Measurements from ENCODE around the gene TSSK3.
A peak's percentile ranks its signal among the peaks of the same experiment; 100 is the strongest.

TSSK3 gene

DNA sequence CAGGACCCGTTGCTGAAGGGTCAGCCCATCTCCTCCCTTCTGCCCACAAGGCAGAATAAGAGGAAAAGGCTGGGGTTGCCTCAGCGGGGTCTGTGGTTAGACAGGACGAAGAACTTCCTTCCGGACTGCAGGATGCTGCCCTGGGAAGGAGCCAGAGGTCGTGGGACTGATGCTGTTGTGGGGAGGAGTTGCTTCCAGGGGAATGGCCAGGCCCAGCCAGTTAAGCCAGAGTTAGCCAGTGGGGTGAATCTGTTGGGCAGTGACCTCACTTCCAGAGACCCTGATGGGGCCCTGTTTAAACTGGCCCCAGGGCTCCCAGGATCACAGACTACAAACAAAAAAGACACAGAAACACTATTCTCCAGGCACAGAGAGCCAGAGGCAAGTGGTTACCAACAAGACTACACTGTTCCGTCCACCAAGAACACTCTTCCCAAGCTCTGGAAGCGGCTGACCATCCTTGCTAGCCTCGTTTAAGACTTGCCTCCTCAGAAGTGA is 13.1 kb upstream of the TSSK3 start:
- DNase-seq (no peak), ATAC-seq (ENCODE audit: insufficient read depth, low read depth) (no peak)
- no peak overlapping the region for H3K9ac ChIP-seq (ENCODE audit: low read depth, low read length)
- no peak for TF ChIP-seq EZH2 (IDR thresholded peaks at IDR 0.05; ENCODE audit: borderline replicate concordance, low read depth, low read length, severe bottlenecking)
- TF ChIP-seq, protein P1, sequence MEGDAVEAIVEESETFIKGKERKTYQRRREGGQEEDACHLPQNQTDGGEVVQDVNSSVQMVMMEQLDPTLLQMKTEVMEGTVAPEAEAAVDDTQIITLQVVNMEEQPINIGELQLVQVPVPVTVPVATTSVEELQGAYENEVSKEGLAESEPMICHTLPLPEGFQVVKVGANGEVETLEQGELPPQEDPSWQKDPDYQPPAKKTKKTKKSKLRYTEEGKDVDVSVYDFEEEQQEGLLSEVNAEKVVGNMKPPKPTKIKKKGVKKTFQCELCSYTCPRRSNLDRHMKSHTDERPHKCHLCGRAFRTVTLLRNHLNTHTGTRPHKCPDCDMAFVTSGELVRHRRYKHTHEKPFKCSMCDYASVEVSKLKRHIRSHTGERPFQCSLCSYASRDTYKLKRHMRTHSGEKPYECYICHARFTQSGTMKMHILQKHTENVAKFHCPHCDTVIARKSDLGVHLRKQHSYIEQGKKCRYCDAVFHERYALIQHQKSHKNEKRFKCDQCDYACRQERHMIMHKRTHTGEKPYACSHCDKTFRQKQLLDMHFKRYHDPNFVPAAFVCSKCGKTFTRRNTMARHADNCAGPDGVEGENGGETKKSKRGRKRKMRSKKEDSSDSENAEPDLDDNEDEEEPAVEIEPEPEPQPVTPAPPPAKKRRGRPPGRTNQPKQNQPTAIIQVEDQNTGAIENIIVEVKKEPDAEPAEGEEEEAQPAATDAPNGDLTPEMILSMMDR (IDR thresholded peaks at IDR 0.05; ENCODE audit: borderline replicate concordance, extremely low read depth, low read length, poor library complexity, severe bottlenecking): no peak
- H3K4me1 ChIP-seq (ENCODE audit: insufficient read depth, low read length): peaks cover 20% of the 10 kb centered on the region
- no peak overlapping the region for H2AFZ ChIP-seq (ENCODE audit: low read depth, low read length)
- H4K20me1 ChIP-seq (ENCODE audit: insufficient read depth, low read length): no peaks in the 10 kb centered on the region
- no peak overlapping the region for H3K4me3 ChIP-seq (ENCODE audit: low read depth in 1 of 2, low read length in 2 of 2)
- H3K27me3 ChIP-seq (ENCODE audit: insufficient read depth, low read length, poor library complexity): no peaks in the 10 kb centered on the region
- H3K36me3 ChIP-seq (ENCODE audit: insufficient read depth, low read length): no peaks in the 10 kb centered on the region
- no peaks in the 10 kb centered on the region for H3K9me3 ChIP-seq (ENCODE audit: insufficient read depth, low read length, severe bottlenecking)
- peaks cover 4% of the 10 kb centered on the region for H3K79me2 ChIP-seq (ENCODE audit: insufficient read depth, low read length)
- H3K4me2 ChIP-seq (ENCODE audit: insufficient read depth, low read length): no peak overlapping the region
- H3K27ac ChIP-seq (ENCODE audit: low read length): no peak overlapping the region

DNA sequence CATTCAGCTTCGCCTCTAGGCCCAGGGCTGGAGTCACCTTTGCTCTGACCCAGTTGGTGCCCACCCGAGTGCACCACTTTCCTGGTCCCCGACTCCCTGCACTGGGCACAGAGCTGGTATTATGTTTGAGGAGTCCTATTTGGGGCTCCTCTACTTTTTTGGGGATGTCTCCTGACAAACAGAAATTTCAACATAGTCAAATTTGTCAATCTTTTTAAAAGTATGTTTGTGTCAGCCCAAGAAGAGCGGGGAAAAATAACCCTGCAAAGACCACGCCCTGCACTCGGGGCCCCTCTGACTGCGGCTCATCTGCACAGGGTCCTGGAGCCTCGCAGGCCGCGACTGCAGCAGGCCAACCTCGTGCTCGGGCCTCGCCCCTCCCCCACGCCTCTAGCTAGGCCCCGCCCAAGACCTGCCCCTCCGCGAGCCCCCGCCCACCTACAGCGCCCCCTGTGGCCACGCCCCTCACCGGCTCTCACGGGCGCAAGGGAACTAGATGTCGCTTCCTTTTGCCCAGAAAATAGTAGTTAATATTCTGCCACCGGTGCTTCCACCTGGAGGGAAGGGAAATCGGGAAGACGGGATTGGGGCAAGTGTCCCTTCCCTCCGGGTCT is 11.4 kb upstream of the TSSK3 start:
- Histone ChIP-seq H3K9me3 (ENCODE audit: insufficient read depth, low read length, severe bottlenecking) (no peaks in the 10 kb centered on the region), H4K20me1 (ENCODE audit: insufficient read depth, low read length) (no peaks in the 10 kb centered on the region), H3K27ac (ENCODE audit: low read length) (peak overlapping the region; percentile 90), H3K27me3 (ENCODE audit: insufficient read depth, low read length, poor library complexity) (no peaks in the 10 kb centered on the region), H3K36me3 (ENCODE audit: insufficient read depth, low read length) (no peaks in the 10 kb centered on the region), H3K4me1 (ENCODE audit: insufficient read depth, low read length) (peaks cover 20% of the 10 kb centered on the region), H3K4me2 (ENCODE audit: insufficient read depth, low read length) (peak overlapping the region; percentile 95), H3K4me3 (ENCODE audit: low read depth in 1 of 2, low read length in 2 of 2) (peak overlapping the region; percentile 29 to 63; a peak in 3 of 4 replicates), H3K9ac (ENCODE audit: low read depth, low read length) (peak overlapping the region; percentile 91), H2AFZ (ENCODE audit: low read depth, low read length) (peak overlapping the region; percentile 80), H3K79me2 (ENCODE audit: insufficient read depth, low read length) (peaks cover 4% of the 10 kb centered on the region)
- TF ChIP-seq EZH2 (IDR thresholded peaks at IDR 0.05; ENCODE audit: borderline replicate concordance, low read depth, low read length, severe bottlenecking): no peak
- TF ChIP-seq, protein P1 (IDR thresholded peaks at IDR 0.05; ENCODE audit: borderline replicate concordance, extremely low read depth, low read length, poor library complexity, severe bottlenecking): peak; percentile 67
- ATAC-seq (ENCODE audit: insufficient read depth, low read depth) (peak; percentile 72), DNase-seq (no peak)

DNA sequence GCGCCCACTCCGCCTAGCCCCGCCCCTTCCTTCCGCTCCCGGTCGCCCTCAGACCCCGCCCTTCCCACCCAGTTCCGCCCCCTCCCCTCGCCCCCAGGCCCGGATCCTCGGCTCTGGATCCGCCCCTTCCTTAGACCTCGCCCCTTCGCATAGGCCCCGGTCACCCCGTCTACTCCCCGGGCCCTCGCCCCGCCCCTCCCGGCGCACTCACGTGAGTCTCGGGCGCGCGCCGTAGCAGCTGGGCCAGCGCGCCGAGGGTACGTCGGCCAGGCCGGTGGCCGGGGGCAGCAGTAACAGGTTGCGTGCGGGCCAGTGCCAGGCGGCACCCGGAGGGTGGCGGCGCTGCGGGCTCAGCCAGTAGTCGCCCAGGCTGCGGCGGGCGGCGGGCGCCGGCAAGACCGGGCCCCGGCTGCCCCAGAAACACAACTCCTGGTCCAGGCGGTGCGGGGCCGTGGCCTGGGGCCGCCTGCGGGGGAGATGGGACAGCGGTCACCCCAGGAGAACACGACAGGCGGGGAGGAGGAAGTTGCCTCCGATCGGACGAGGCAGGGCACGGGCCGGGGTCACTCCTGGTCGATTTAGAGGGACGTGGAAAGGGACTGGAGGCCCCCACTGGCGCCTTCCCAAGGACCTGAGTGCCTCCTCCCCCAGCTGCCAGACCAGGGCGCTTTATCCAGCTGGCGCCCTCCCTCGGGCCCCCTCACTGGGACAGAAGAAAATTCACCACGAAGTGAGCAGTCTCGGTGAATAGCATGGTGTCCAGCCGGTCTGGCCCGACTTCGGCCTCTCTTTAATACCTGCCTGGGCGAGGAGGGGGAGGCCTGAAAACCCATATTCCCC is 10.7 kb upstream of the TSSK3 start:
- DNase-seq (peak; percentile 95), ATAC-seq (ENCODE audit: insufficient read depth, low read depth) (peak; percentile 94)
- Histone ChIP-seq H3K9me3 (ENCODE audit: insufficient read depth, low read length, severe bottlenecking) (no peaks in the 10 kb centered on the region), H3K27ac (ENCODE audit: low read length) (peak overlapping the region; percentile 90), H3K4me1 (ENCODE audit: insufficient read depth, low read length) (peaks cover 20% of the 10 kb centered on the region), H3K27me3 (ENCODE audit: insufficient read depth, low read length, poor library complexity) (no peaks in the 10 kb centered on the region), H2AFZ (ENCODE audit: low read depth, low read length) (peak overlapping the region; percentile 81), H4K20me1 (ENCODE audit: insufficient read depth, low read length) (no peaks in the 10 kb centered on the region), H3K4me3 (ENCODE audit: low read depth in 1 of 2, low read length in 2 of 2) (peak overlapping the region; percentile 29 to 63; a peak in 3 of 4 replicates), H3K36me3 (ENCODE audit: insufficient read depth, low read length) (no peaks in the 10 kb centered on the region), H3K9ac (ENCODE audit: low read depth, low read length) (peak overlapping the region; percentile 91), H3K79me2 (ENCODE audit: insufficient read depth, low read length) (peaks cover 4% of the 10 kb centered on the region), H3K4me2 (ENCODE audit: insufficient read depth, low read length) (peak overlapping the region; percentile 95)
- TF ChIP-seq EZH2 (IDR thresholded peaks at IDR 0.05; ENCODE audit: borderline replicate concordance, low read depth, low read length, severe bottlenecking): no peak
- TF ChIP-seq, protein P1 (IDR thresholded peaks at IDR 0.05; ENCODE audit: borderline replicate concordance, extremely low read depth, low read length, poor library complexity, severe bottlenecking): no peak
